ENCODE data around the gene SCAF1. TPM values are rescaled to one million over a fixed set of nuclear protein-coding genes. Genes with fewer than 3 reads are reported as not detected.

SCAF1 gene
- total RNA-seq, 3 donors from 2014 or later (not counting 1 experiment from before 2014, with no cell fraction given), result 38.9 to 46.2 (median 44.9) TPM

- Mint-ChIP-seq H3K27ac (no peak overlapping the region), H3K36me3 (no peaks in the 10 kb centered on the region), H3K4me3 (no peak overlapping the region), H3K4me1 (peaks cover 0 to 4% of the 10 kb centered on the region in 2 donors), H3K27me3 (ENCODE audit: low read depth in 2 of 2) (peaks cover 3 to 15% of the 10 kb centered on the region in 2 donors), H3K9me3 (no peaks in the 10 kb centered on the region)
- Histone ChIP-seq H3K27ac (ENCODE audit: low read length) (no peak overlapping the region), H3K4me1 (ENCODE audit: control insufficient read depth, insufficient read depth, low read length) (peaks cover 8% of the 10 kb centered on the region), H3K27me3 (ENCODE audit: control insufficient read depth, insufficient read depth, low read length) (peaks cover 12% of the 10 kb centered on the region), H3K4me3 (ENCODE audit: low read length) (no peak overlapping the region), H3K36me3 (ENCODE audit: control insufficient read depth, insufficient read depth, low read length) (no peaks in the 10 kb centered on the region), H3K9me3 (ENCODE audit: control insufficient read depth, insufficient read depth, low read length) (no peaks in the 10 kb centered on the region)
- WGBS (ENCODE audit: insufficient coverage), result 75% methylated on average over 6 of the region's 6 CpGs
- no peak for TF ChIP-seq CTCF (IDR thresholded peaks at IDR 0.05)
- DNase-seq, result no peak
- no peak for ATAC-seq
- intact Hi-C loops (cut with micrococcal nuclease), result no loop called here
Measured at GRCh38 chr19:49696115-49696514, 54.1 kb downstream of the SCAF1 start.

DNA sequence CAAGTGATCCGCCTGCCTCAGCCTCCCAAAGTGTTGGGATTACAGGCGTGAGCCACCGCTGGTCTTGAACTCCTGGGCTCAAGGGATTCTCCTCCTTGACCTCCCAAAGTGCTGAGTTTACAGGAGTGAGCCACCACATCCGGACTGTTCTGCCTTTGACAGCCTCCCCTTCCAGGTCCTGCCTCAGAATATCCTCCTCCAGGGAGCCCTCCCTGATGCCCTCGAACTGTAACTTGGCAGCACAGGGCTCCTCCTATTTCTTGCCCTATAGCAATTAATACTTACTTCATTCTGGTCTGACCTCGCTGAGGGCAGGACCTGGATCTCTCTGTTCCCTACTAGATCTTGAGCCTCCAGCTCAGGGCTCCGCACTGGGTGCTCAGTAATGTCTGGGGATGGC lies 54.9 kb downstream of the SCAF1 start:
- Histone ChIP-seq H3K9me3 (ENCODE audit: control insufficient read depth, insufficient read depth, low read length) (no peaks in the 10 kb centered on the region), H3K36me3 (ENCODE audit: control insufficient read depth, insufficient read depth, low read length) (no peaks in the 10 kb centered on the region), H3K27me3 (ENCODE audit: control insufficient read depth, insufficient read depth, low read length) (peaks cover 6% of the 10 kb centered on the region), H3K27ac (ENCODE audit: low read length) (no peak overlapping the region), H3K4me1 (ENCODE audit: control insufficient read depth, insufficient read depth, low read length) (peaks cover under 1% of the 10 kb centered on the region), H3K4me3 (ENCODE audit: low read length) (no peak overlapping the region)
- no peak for ATAC-seq
- Mint-ChIP-seq H3K9me3 (no peaks in the 10 kb centered on the region), H3K27ac (no peak overlapping the region), H3K4me1 (no peaks in the 10 kb centered on the region), H3K4me3 (no peak overlapping the region), H3K36me3 (no peaks in the 10 kb centered on the region), H3K27me3 (ENCODE audit: low read depth in 2 of 2) (peaks cover 0 to 12% of the 10 kb centered on the region in 2 donors)
- no peak for TF ChIP-seq CTCF (IDR thresholded peaks at IDR 0.05)
- DNase-seq, result no peak
- intact Hi-C loops (cut with micrococcal nuclease), result no loop called here
- WGBS (ENCODE audit: insufficient coverage), result 91% methylated on average over 7 of the region's 7 CpGs

GRCh38 chr19:49699364-49699763 lies 57.4 kb downstream of the SCAF1 start:
- H3K9me3 Mint-ChIP-seq, result no peaks in the 10 kb centered on the region
- peaks cover 0 to 4% of the 10 kb centered on the region in 2 donors for H3K27me3 Mint-ChIP-seq (ENCODE audit: low read depth in 2 of 2)
- DNase-seq (no peak), ATAC-seq (no peak)
- 93% methylated on average over 5 of the region's 5 CpGs for WGBS (ENCODE audit: insufficient coverage)
- Histone ChIP-seq H3K4me1 (ENCODE audit: control insufficient read depth, insufficient read depth, low read length) (no peaks in the 10 kb centered on the region), H3K27ac (ENCODE audit: low read length) (no peak overlapping the region), H3K27me3 (ENCODE audit: control insufficient read depth, insufficient read depth, low read length) (no peaks in the 10 kb centered on the region), H3K9me3 (ENCODE audit: control insufficient read depth, insufficient read depth, low read length) (no peaks in the 10 kb centered on the region), H3K4me3 (ENCODE audit: low read length) (no peak overlapping the region), H3K36me3 (ENCODE audit: control insufficient read depth, insufficient read depth, low read length) (no peaks in the 10 kb centered on the region)
- H3K4me1 Mint-ChIP-seq, result no peaks in the 10 kb centered on the region
- H3K27ac Mint-ChIP-seq, result no peak overlapping the region
- H3K36me3 Mint-ChIP-seq, result no peaks in the 10 kb centered on the region
- no peak overlapping the region for H3K4me3 Mint-ChIP-seq
- no peak for TF ChIP-seq CTCF (IDR thresholded peaks at IDR 0.05)
- intact Hi-C loops (cut with micrococcal nuclease), result no loop called here

- Mint-ChIP-seq H3K9me3 (no peaks in the 10 kb centered on the region), H3K27ac (no peak overlapping the region), H3K27me3 (ENCODE audit: low read depth in 2 of 2) (no peaks in the 10 kb centered on the region), H3K36me3 (no peaks in the 10 kb centered on the region), H3K4me3 (no peak overlapping the region), H3K4me1 (no peaks in the 10 kb centered on the region)
- no peak overlapping the region for H3K4me3 ChIP-seq (ENCODE audit: low read length)
- no peaks in the 10 kb centered on the region for H3K4me1 ChIP-seq (ENCODE audit: control insufficient read depth, insufficient read depth, low read length)
- no peaks in the 10 kb centered on the region for H3K27me3 ChIP-seq (ENCODE audit: control insufficient read depth, insufficient read depth, low read length)
- TF ChIP-seq CTCF (IDR thresholded peaks at IDR 0.05), result no peak
- no peaks in the 10 kb centered on the region for H3K9me3 ChIP-seq (ENCODE audit: control insufficient read depth, insufficient read depth, low read length)
- intact Hi-C loops (cut with micrococcal nuclease), result no loop called here
- DNase-seq (no peak), ATAC-seq (peak in 2 of 3 donors; percentile 32 to 40)
- no peaks in the 10 kb centered on the region for H3K36me3 ChIP-seq (ENCODE audit: control insufficient read depth, insufficient read depth, low read length)
- no peak overlapping the region for H3K27ac ChIP-seq (ENCODE audit: low read length)
- WGBS (ENCODE audit: insufficient coverage), result 72% methylated on average over 11 of the region's 11 CpGs
Measured at GRCh38 chr19:49700563-49700962, 58.6 kb downstream of the SCAF1 start.

Measured in natural killer cell (primary cell).